GM21526 (cell line): ENCODE data around the gene GRAMD1A.

Experiments
- ATAC-seq: cut with Tn5 transposase; IDR thresholded peaks from one replicate; pipeline ENCODE4 v1.9.1; 2021; ENCODE audit warnings: moderate library complexity; ENCODE audit not compliant: unreplicated experiment, low FRiP score

GRAMD1A gene

DNA sequence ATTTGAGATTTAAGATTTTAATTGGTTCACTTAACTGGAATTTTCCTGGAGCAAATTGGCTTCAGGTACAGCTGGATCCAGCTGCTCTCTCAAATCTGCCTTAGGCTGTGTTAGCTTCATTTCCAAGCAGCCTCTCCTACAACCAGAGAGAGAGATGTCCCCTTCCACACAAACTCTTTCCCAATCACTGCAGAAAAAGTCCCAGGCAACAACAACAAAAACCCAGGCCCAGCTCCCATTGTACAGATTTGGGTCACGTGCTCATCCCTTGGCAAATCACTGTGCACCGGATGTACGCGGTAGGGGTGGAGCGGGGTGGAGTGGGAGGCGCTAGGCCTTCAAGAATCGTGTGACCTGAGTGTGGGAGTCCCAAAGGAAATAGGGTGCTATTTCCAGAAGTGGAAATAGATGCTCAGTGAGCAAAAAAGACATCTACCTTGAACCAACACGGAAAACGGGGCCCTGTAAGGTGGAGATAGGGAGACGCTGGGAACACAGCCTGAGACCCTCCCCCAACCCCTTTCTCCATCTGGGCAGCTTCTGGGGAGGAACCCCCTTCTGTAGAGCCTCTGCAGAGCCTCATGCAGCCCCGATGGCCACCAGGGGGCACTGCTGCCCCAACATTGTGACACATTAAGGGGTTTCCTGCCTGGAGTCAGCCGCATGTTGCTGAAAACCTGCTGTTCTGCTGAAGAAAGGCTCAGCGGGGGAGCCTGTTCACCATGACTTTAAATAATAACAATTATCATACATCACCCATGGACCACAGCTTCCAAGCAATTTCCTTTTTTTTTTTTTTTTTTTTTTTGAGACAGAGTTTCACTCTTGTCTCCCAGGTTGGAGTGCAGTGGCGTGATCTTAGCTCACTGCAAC lies 66.8 kb downstream of the GRAMD1A start:
- peak; percentile 64 for ATAC-seq

DNA sequence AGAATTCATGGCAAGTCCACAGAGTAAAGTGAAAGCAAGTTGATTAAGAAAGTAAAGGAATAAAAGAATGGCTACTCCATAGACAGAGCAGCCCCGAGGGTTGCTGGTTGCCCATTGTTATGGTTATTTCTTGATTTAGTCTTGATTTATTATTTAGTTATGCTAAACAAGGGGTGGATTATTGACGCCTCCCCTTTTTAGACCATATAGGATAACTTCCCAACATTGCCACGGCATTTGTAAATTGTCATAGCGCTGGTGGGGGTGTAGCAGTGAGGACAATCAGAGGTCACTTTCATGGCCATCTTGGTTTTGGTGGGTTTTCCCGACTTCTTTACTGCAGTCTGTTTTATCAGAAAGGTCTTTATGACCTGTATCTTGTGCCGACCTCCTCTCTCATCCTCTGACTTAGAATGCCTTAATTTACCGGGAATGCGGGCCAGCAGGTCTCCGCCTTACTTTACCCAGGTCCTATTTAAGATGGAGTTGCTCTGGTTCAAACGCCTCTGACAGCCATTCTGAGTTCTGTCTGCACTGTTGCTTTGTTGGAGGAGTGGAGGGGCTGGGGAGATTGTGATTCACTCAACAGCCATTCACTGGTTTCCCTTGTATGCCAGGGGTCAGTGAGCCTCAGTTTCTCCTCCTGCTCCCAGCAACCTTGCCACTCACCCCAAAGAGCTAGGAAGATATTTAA lies 69.0 kb downstream of the GRAMD1A start:
- ATAC-seq: no peak

DNA sequence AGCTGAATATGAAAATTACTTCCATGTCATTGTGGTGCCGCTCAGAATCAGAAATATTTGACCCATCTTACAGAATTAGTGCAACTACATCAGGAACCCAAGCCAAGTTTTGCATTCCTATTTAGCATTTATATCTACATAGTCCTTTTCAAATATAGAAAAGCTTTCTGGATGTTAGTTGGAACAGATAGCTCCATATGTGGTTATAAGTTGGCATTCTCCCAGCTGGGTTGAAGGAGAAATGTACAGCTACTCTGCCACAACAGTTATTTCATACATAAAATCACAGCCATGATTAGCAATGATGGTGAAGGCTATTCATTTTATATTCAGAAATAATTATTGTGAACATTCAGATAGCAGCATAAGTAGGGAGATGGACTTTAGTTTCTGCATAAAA lies 69.6 kb downstream of the GRAMD1A start:
- no peak for ATAC-seq

DNA sequence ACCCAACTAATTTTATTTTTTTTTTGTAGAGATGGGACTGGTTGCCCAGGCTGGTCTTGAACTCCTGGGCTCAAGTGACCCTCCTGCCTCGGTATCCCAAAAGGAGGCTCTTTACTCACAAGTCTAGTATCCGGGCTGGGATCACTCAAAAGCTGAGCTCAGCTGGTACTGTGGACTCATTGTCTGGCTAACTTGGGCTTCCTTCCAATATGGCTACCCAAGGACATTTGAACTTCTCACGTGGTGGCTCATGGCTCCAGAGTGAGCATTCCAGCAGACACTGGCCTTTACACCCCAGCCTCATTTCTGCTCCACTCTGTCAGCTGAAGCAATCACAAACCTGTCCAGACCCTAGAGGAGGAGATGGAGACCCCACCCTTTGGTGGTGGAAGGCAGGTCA lies 70.3 kb downstream of the GRAMD1A start:
- no peak for ATAC-seq

DNA sequence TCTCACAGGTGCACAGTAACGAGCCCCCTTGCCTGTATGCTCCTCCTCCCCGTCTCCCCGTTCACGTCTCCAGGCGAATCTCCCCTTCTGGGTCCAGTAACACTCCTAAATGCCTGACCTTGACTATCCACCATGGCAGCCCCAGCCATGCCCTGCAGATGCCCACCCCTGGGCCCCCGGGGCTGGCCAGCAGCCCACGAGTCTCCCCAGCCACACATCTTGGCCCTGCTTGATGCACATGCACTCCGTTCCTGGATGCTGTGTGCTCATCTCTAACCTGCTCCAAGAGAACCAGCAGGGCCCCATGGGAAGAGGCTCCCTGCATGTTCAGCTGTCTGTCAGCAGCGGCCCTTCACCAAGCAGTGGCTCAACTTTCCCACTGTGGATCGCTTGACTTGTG lies 73.4 kb downstream of the GRAMD1A start:
- no peak for ATAC-seq

DNA sequence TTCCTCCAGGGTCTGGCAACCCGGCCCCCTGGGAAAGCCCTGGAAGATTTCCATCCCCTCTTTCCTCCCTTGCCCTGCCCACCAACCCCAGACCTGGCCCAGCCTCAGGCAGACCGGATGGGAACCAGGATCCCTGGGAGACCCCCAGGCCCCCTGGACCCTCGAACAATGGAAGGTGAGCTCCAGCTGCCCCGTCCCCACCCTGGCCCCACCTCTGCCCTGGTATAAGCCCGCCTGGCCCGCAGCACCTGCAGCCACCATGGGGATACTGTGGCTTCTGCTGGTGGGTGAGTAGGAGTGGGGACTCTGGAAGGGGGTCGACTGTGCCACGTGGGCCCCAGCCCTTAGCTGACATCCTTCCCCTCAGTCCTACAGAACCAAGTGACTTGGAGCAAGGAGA lies 73.8 kb downstream of the GRAMD1A start:
- no peak for ATAC-seq

DNA sequence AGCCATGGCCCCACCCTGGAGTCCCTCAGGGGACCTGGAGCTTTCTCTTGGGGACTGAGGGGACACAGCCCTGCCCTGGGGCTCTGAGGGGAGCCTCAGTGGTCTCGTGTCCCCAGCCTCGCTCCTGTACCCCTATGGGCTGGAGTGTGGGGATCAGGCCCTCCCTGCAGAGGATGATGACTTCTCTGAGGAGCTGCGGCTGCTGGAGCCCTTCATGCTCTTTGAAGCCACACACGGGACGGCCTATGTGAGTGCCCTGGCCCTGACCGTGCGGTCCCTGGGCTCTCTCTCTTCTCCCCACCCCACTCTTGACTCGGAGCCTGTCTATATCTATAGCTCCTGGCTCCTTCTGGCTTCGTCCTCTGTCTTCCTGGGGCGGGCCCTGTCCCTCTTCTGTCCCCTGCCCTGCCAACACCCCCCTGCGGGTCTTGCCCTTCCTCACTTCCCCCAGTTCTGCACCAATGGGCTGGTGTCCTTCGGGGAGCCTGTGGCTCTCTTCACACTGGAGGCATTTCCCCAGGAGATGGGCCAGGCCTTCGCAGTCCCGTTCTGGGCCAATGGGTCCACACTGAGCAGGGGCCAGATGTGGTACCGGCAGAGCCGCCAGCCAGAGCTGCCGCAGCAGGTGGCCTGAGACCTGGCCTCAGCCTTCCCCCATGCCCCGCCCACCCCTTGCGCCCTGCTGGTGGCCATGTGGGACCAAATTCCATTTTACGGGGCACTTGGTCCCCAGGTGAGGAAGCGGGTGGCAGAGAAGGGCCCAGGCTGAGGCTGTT lies 74.5 kb downstream of the GRAMD1A start:
- ATAC-seq: no peak

DNA sequence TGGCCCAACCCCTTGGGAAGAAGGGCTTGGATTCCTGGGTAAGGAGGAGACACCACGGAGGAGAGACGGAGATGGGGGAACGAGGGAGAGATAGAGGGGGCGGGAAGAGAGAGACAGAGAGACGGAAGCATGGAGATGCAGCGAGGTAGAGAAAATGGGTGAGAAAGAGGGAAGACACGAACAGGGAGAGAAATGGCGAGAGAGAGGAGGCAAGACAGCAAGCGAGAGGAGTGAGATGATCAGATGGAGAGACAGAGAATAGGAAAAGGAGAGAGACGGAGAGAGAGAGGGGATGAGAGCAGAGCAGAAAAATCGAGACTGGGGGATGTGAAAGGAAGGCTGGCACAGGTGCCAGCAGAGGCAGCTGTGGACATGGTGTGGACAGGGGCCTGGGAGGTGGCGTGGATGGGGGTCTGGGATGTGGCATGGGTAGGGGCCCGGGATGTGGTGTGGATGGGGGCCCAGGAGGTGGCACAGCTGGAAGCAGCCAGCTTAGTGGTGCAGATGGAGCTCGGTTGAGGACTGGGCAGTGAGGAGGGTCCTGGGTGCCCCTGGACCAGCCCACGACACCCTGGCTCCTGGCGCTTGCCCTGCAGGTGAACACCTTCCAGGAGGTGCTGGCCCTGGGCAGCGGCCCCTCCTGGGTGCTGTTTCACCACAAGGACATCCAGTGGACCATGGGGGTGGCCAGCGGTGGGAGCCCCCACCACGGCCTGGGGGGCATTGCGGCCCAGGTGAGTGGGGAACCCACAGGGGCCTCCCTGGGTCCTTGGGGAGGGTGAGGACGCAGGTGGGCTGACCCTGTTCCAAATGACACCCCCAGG lies 75.3 kb downstream of the GRAMD1A start:
- ATAC-seq: no peak

DNA sequence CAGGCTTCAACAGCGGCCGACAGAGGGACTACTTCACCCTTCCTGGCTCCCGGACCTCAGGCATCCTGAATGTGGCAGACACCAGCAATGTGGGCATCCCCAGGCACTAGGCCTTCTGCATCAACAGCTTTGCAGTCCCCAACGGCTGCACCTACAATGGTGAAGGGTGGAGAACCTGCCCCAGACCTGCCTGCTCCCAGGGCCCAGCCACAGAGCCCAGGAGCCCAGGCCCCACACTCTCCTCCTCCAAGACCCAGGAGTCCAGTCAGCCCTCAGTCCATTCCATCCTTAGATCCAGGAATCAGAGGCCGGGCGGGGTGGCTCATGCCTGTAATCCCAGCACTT lies 75.9 kb downstream of the GRAMD1A start:
- ATAC-seq: no peak
